Esophagus squamous epithelium (tissue), 5 donors: ENCODE data around the gene CTPS1. TPM values are rescaled to one million over a fixed set of nuclear protein-coding genes. Genes with fewer than 3 reads are reported as not detected.

Experiments
- DNase-seq: peaks from one replicate; lab custom pipeline; 2025; lab: John Stamatoyannopoulos, UW
- H3K27ac ChIP-seq, 4 donors: fragments of 200-600 bp; sonication (generic); one replicate each; pipeline ENCODE4 v1.5.1; 2016 to 2019; ENCODE audit warnings: mild to moderate bottlenecking in 1 of 4
- H3K27me3 ChIP-seq, 4 donors: fragments of 200-600 bp; sonication (generic); 1 replicate in 3 of 4; 2 replicates in 1 of 4; pipeline versions ENCODE4 v1.5.1 to v1.6.0; 2017 to 2021; ENCODE audit warnings: antibody characterized with exemption in 1 of 4
- H3K36me3 ChIP-seq, 3 donors: fragments of 200-600 bp; sonication (generic); one replicate each; pipeline ENCODE4 v1.5.1; 2016 to 2019
- H3K4me1 ChIP-seq, 3 donors: fragments of 200-600 bp; sonication (generic); one replicate each; pipeline ENCODE4 v1.5.1; 2017 to 2019
- H3K4me3 ChIP-seq, 4 donors: fragments of 200-600 bp; sonication (generic); 1 replicate in 3 of 4; 2 replicates in 1 of 4; pipeline ENCODE4 v1.5.1; 2016 to 2019; ENCODE audit warnings: mild to moderate bottlenecking in 2 of 4, moderate library complexity in 1 of 4
- H3K9me3 ChIP-seq, 3 donors: fragments of 200-600 bp; sonication (generic); one replicate each; pipeline ENCODE4 v1.5.1; 2016 to 2019
- CTCF ChIP-seq, 6 experiments: fragments of 450-650 bp in 4 of 6; fragments of 200-600 bp in 2 of 6; sonication (generic) in 2 of 6; IDR thresholded peaks; one replicate each; pipeline ENCODE4 v1.5.1; 2016 to 2019; ENCODE audit warnings: antibody characterized with exemption in 6 of 6, mild to moderate bottlenecking in 4 of 6, moderate library complexity in 4 of 6
- POLR2A ChIP-seq, 4 donors: fragments of 450-650 bp; IDR thresholded peaks; one replicate each; pipeline ENCODE4 v1.6.1; 2017; ENCODE audit warnings: antibody characterized with exemption in 4 of 4, mild to moderate bottlenecking in 4 of 4, moderate library complexity in 3 of 4
- WGBS, 2 donors: methylation state at CpG; one replicate each; pipeline ENCODE4 v1.1.5; 2018; 5-methylcytosine and 5-hydroxymethylcytosine counted together
- intact Hi-C: fragments of 100-400 bp; cut with DNase I; formaldehyde crosslinking; loops from one replicate; pipeline ENCODE4 v1.15.0; 2022
- total RNA-seq, 4 donors: library from RNA; depleted of rRNA; stranded (reverse); fragments of >200 nt; gene quantifications; one replicate each; pipeline ENCODE4 v1.1.0, GENCODE V29; 2016
- donor health status: DM: yes; HTN: yes; CAD: no.

The CTPS1 gene
- total RNA-seq, 4 donors from 2014 or later: 14.6 to 42.8 (median 23.7) TPM

DNA sequence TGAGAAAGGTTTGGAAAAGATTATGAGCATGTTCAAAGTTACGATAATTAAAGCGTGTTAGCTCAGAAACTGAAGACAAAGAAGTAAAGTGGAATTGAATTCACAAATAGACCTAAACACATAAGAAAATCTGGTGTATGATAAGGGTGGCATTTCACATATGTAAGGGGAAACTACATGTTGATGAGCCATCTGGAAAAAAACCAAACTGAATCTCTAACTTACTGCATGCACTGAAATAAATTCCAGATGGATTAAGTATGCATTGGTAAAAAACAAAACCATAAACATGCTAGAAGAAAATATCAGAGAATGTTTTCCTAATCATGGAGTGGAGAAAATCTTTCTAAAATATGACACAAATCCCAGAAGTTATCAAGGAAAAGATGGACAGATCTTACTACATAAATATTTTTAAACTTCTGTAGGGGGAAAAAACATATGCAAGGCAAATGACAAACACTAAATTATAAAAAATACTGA lies 34.0 kb upstream of the CTPS1 start:
- Histone ChIP-seq H3K9me3 (no peaks in the 10 kb centered on the region), H3K4me1 (peaks cover 7 to 42% (median 9%) of the 10 kb centered on the region in 3 donors), H3K27me3 (no peaks in the 10 kb centered on the region), H3K36me3 (no peaks in the 10 kb centered on the region), H3K4me3 (no peak overlapping the region), H3K27ac (peak overlapping the region in 3 of 4 donors; percentile 60 to 79 (median 75))
- TF ChIP-seq CTCF (IDR thresholded peaks at IDR 0.05) (no peak), POLR2A (IDR thresholded peaks at IDR 0.05) (no peak)
- intact Hi-C loops: loop anchor here (5.0 kb wide), 1 partner anchor 163 kb away; the partner anchor contains the start of gene KCNQ4
- DNase-seq: no peak
- 63 to 67% methylated on average over 2 of the region's 2 CpGs for WGBS, 2 donors

DNA sequence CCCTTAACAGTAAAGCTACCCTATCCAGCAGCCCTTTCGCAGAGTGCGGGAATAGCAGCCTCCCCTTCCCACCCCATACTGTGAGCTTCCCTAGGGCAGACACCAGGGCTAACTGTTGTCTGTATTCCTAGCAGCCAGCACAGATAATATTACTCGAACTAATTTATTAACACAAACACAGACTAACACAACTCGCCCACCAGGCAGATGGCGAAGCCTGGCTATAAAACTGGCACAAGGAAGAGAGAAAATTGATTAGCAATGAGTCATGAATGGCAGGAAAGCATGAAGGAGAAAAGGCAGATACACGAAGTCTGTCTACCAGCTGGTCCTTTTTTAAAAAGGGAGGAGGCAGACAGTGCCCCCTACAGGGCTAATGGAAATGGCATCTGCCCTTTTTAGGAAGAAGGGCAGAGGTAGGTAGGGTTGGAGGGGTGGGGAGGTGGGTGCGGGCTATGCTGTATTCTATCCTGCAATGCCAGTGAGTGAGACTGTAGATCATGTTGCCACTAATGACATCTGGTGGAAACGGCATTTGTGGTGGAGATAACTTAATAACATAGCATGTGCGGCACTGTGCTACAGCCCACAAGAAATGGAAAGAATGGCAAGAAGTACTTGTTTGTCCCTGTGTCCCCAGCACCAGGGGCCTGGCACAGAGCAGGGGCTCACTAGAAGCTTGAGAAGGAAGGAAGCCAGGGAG lies 30.6 kb upstream of the CTPS1 start:
- H3K27me3 ChIP-seq: peaks cover 0 to 8% (median 0%) of the 10 kb centered on the region in 4 donors
- H3K9me3 ChIP-seq: no peaks in the 10 kb centered on the region
- no peak overlapping the region for H3K27ac ChIP-seq
- TF ChIP-seq CTCF (IDR thresholded peaks at IDR 0.05): peak; percentile 13 to 85 (median 59)
- no peak for TF ChIP-seq POLR2A (IDR thresholded peaks at IDR 0.05)
- no peak for DNase-seq
- H3K4me1 ChIP-seq: peaks cover 7 to 34% (median 9%) of the 10 kb centered on the region in 3 donors
- H3K36me3 ChIP-seq: no peaks in the 10 kb centered on the region
- intact Hi-C loops: loop anchor here (5.0 kb wide), 1 partner anchor 167 kb away; the partner anchor contains the start of gene KCNQ4
- 19 to 43% methylated on average over 7 to 9 of the region's 9 CpGs for WGBS, 2 donors
- H3K4me3 ChIP-seq: no peak overlapping the region

- WGBS, 2 donors: 87 to 93% methylated on average over 6 of the region's 6 CpGs
- DNase-seq: no peak
- Histone ChIP-seq H3K36me3 (no peaks in the 10 kb centered on the region), H3K9me3 (no peaks in the 10 kb centered on the region), H3K27ac (no peak overlapping the region), H3K4me1 (peaks cover 4 to 29% (median 7%) of the 10 kb centered on the region in 3 donors), H3K4me3 (no peak overlapping the region), H3K27me3 (peaks cover 0 to 15% (median 0%) of the 10 kb centered on the region in 4 donors)
- no peak for TF ChIP-seq POLR2A (IDR thresholded peaks at IDR 0.05)
- TF ChIP-seq CTCF (IDR thresholded peaks at IDR 0.05): no peak
- intact Hi-C loops: loop anchor here (5.0 kb wide), 1 partner anchor 167 kb away; the partner anchor contains the start of gene KCNQ4
These were observed 29.9 kb upstream of the CTPS1 start for GRCh38 chr1:40949563-40949962.

DNA sequence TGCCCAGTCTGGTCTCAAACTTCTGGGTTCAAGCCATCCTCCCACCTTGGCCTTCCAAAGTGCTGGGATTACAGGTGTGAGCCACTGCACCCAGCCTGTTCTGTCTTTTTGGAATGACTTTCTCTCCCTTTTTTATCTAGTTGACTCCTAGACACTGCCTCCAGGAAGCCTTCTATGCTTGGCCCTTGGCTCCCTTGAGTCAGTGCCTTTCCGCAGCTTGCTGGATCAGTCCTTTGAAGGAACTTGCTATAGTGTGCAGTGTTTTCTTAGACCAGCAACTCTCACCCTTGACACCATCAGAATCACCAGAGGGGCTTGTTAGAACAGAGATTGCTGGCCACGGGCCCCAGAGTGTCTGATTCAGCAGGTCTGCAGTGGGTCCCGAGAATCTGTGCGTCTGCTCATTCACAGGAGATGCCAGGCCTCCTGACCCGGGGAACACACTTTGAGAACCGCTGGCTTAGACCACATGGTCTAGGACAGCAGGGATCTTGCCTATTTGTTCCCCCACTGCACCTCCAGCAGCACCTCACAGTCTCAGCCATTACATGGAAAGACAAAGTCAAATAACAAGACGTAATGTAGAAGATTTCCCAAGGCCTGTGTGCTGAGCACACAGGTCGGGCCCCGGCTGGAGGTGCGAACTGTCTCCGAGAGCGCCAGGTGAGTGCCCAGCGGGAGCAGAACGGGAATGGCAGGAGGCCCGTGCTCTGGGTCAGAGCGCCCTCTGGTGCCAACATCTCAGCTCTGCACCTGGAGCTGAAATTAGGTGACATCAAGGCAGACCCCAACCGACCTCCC lies 27.4 kb upstream of the CTPS1 start:
- no peak overlapping the region for H3K4me3 ChIP-seq
- TF ChIP-seq POLR2A (IDR thresholded peaks at IDR 0.05) (no peak), CTCF (IDR thresholded peaks at IDR 0.05) (peak; percentile 56 to 96 (median 91))
- 8 to 13% methylated on average over 12 to 13 of the region's 17 CpGs for WGBS, 2 donors
- intact Hi-C loops: loop anchor here (2.0 kb wide), 1 partner anchor 101 kb away; no protein-coding TSS in a partner anchor
- no peak overlapping the region for H3K27ac ChIP-seq
- no peak for DNase-seq
- peaks cover 0 to 17% (median 0%) of the 10 kb centered on the region in 4 donors for H3K27me3 ChIP-seq
- H3K4me1 ChIP-seq: peaks cover 0 to 21% (median 3%) of the 10 kb centered on the region in 3 donors
- H3K36me3 ChIP-seq: no peaks in the 10 kb centered on the region
- no peaks in the 10 kb centered on the region for H3K9me3 ChIP-seq
